HepG2 (cell line): ENCODE measurements around the gene TAB2.

Experiments
- CBFB ChIP-seq: sonication (generic); formaldehyde crosslinking; IDR thresholded peaks from 2 replicates; pipeline ENCODE4 v1.4.0; 2020; ENCODE audit warnings: missing genetic modification reagents
- CTCF ChIP-seq: sonication (generic); formaldehyde crosslinking; IDR thresholded peaks from 2 replicates; pipeline ENCODE4 v1.5.0; 2020; ENCODE audit warnings: mild to moderate bottlenecking, missing genetic modification reagents, moderate library complexity
- EHMT2 ChIP-seq: fragments of 200-600 bp; sonication (generic); IDR thresholded peaks from 2 replicates; pipeline ENCODE4 v1.7.0; 2017; ENCODE audit warnings: antibody characterized with exemption, low read depth, low read length, borderline replicate concordance
- FOXJ3 ChIP-seq: sonication (generic); formaldehyde crosslinking; IDR thresholded peaks from 2 replicates; pipeline ENCODE4 v1.4.0; 2020; ENCODE audit warnings: missing genetic modification reagents, mild to moderate bottlenecking, borderline replicate concordance
- NR2F6 ChIP-seq, 2 experiments: IDR thresholded peaks; 2 replicates each; pipeline ENCODE4 v1.6.1; 2016; ENCODE audit warnings: antibody characterized with exemption in 1 of 2, mild to moderate bottlenecking in 1 of 2
- POLR2A ChIP-seq, 2 experiments: IDR thresholded peaks; 2 replicates each; pipeline ENCODE4 v1.6.1; 2011; ENCODE audit warnings: low read depth in 2 of 2, low read length in 2 of 2, mild to moderate bottlenecking in 1 of 2, moderate library complexity in 1 of 2; ENCODE audit not compliant: insufficient read depth in 1 of 2
- RBM39 ChIP-seq: fragments of 200-400 bp; formaldehyde crosslinking; IDR thresholded peaks from one replicate; pipeline ENCODE4 v1.6.1; 2018; ENCODE audit warnings: antibody characterized with exemption, mild to moderate bottlenecking, low read depth, low read length; ENCODE audit not compliant: poor library complexity, severe bottlenecking
- TP53 ChIP-seq: sonication (generic); formaldehyde crosslinking; conservative IDR thresholded peaks from 2 replicates; pipeline ENCODE4 v1.4.0; 2020; ENCODE audit warnings: missing genetic modification reagents
- ZBTB8A ChIP-seq: sonication (generic); formaldehyde crosslinking; IDR thresholded peaks from 2 replicates; pipeline ENCODE4 v1.4.0; 2020; ENCODE audit warnings: mild to moderate bottlenecking, low read depth, missing genetic modification reagents, borderline replicate concordance
- ZKSCAN1 ChIP-seq: fragments of 150-350 bp; IDR thresholded peaks from 2 replicates; pipeline ENCODE4 v1.6.1; 2014; ENCODE audit warnings: low read length
- ZNF607 ChIP-seq: sonication (generic); formaldehyde crosslinking; IDR thresholded peaks from 2 replicates; pipeline ENCODE4 v1.5.1; 2020; ENCODE audit warnings: missing genetic modification reagents, mild to moderate bottlenecking, borderline replicate concordance
- ZNF644 ChIP-seq: IDR thresholded peaks from 2 replicates; pipeline ENCODE4 v1.6.1; 2016; ENCODE audit warnings: low read depth

- TF ChIP-seq ZBTB8A (CRISPR knock-in tag) (no peak), FOXJ3 (CRISPR knock-in tag) (no peak), ZNF607 (CRISPR knock-in tag) (no peak), NR2F6 (IDR thresholded peaks at IDR 0.05) (no peak), NR2F6 (CRISPR knock-in tag; IDR thresholded peaks at IDR 0.05) (no peak), CTCF (CRISPR knock-in tag) (no peak), ZKSCAN1 (no peak), RBM39 (no peak), CBFB (no peak), POLR2A (IDR thresholded peaks at IDR 0.05; ENCODE audit: insufficient read depth in 1 of 2, low read depth in 2 of 2, low read length in 2 of 2) (no peak), EHMT2 (no peak), TP53 (CRISPR knock-in tag) (no peak), ZNF644 (CRISPR knock-in tag) (no peak)
Observed at GRCh38 chr6:149325648-149326236, 8.2 kb downstream of the TAB2 start.
